CD4-positive, alpha-beta T cell treated with Interleukin-17A for 1 hour (primary cell): ENCODE results near the gene BTBD9.
"Not testable (repeated sequence)": the region's sequence is repeated elsewhere in the genome, so short reads cannot be mapped to it uniquely, and the experiment has no call there.

Source experiments
- DNase-seq: peaks from one replicate; pipeline ENCODE4 v3.0.0-alpha.2; 2020

BTBD9 gene

DNA sequence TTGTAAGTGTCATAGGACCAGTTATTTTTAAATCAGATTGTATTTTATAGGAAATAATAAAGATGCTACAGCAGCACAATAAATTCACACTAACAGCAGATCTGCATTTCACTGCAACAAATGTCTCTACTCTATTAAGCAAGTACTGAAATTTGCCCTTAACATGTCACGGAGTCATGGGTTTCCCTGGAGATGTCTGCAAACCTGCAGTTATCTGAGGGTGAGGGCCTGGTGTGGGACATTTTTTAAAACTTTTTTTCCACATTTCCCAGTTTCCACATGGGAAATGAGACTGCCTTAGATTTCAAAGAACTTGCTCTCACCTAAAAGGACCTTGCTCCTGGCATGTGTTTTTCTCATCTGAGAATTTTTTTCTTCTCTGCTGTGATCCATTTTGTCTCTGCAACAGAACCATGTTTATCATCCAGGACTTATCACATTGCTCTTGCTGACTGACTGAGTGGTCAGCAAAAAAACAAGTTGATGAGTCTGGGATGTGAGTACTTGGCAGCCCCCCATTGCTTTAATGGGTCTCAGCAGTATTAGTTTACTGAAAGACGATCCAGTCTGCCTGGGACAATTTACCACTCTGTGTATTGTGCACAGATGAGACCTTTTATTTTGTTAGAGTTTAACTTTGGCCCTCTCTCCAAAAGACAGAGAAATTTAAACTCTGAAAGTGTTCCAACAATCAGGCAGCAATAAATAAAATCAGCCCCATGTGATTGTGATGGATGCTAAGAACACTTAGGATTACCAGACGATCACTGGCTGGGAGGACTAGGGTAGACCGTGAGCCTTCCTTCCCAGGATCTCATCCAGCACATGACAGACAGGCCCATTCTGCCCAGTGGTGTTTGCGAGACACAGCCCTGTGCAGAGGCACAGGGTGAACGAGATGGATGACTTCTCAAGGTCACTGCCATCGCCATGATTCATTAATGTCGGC, 268.8 kb downstream of the BTBD9 start:
- no peak for DNase-seq

DNA sequence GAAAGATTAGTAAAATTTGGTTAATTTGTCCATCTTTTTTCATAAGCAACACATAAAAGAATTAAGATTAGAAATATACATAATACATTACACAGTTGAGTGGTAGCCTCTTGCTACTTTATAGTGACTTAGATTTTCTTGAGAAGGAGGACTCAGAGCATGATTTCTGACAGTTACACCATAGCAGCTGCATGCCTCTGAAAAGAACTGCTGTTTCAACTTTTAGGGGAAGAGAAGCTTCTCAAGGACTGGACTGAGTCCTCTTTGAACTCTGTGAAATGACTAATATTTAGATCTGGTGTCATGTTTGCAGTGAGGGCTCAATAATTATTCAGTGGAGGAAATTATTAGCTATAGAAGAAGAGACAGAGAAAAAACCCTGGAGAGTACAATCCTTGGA, 272.5 kb downstream of the BTBD9 start:
- DNase-seq: no peak

DNA sequence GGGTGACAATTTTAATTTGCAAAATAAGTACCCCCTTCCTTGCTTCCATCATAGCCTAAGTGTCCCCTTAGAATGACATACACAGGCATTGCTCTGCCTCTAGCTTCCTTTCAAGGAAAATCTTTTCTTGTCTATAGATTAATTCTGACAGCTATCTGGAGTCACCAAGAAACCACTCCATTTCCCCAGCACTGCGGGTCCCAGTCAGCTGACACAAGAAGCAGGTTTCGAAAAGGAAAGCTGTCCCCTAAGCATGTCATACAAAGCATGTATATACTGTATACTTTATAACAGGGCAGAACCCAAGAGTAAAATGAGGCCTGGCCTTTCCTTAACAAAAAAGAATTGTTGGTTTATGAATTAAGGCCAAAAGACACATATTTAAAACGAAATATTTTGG, 273.5 kb downstream of the BTBD9 start:
- DNase-seq: no peak

DNA sequence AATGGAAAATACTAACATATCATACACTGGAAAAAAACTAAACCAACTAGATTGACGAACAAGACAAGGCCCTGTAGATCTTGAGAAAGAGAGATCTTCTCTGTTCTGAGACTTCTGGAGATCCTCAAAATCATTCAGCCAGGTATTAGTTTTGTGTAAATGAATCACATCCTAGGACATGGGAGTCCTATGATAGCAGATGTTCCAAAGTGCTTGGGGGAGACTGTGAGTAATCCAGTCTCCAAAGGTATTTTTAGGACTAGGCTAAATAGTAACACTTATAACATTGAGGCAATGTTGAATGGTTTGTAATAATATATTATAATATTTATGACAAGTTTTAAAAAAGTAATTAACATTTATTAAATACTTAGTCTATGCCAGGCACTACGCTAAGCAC, 275.0 kb downstream of the BTBD9 start:
- no peak for DNase-seq

DNA sequence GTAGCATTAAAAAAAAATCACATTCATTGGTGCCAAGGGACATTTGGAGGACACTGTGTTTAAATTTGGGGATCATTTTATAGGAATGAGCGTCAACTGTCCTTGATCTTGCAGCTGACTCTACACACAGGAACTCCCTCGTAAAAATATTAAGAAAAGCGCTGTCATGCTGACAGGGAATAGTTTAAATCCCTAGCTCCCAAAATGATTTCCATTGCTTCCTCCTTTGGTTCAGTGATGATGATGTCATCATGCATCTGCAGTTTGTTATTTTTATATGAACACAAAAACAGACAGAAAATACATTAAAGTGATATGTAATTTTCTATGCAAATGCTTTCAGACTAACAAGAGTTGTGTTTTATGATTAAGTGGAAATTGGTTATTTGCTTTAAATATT, 275.6 kb downstream of the BTBD9 start:
- DNase-seq: no peak

DNA sequence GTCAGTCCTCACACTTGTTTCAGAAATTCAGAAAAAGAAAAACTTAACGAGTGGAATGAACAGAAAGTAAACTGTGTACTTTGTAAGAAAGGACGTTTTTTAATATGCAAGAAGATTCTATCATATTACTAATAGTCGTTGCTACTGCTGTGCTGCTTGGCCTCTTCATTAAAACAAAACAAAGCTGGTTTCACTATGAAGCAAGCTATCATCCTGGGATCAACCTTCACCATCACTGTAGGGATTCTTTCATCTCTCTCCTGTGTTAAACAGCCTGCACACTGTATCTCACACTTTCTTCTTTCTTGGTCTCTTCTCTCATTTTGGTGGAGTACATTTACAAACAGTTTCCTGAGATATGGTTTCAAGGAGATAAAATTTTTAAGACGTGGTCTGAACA, 284.2 kb downstream of the BTBD9 start:
- no peak for DNase-seq

DNA sequence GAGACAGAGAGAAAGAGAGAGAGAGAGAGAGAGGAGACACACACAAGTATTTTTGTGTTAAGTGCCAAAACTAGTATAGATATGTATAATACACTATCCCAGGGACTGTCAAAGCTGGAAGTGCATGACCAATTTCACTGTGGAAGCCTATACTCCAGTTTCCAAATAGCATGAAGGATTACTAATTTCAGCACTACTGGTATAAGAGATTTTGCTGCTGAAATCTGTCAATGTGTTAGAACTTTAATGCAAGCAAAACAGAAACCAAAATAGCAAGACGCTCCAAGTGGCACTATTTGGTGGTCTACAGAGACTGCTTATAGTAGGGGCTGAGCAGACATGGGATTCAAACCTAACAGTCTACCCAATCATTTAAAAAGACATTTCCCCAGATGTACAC, 284.8 kb downstream of the BTBD9 start:
- DNase-seq: no peak

DNA sequence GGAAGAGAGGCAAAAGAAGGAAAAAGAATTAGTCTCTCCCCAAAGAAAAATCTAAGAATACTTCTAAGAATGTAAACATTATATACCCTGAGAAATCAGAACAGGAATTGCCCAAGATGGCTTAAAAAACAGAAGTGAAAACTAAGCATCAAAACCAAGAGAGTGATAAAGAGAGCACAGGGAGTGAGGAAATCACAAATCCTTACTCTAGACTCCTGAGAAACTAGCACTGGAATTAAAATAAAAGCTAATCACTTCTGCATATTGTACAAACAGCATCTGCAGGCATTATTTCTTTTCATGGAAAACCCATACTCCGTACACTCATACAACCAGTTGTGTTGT, 285.7 kb downstream of the BTBD9 start:
- no peak for DNase-seq

DNA sequence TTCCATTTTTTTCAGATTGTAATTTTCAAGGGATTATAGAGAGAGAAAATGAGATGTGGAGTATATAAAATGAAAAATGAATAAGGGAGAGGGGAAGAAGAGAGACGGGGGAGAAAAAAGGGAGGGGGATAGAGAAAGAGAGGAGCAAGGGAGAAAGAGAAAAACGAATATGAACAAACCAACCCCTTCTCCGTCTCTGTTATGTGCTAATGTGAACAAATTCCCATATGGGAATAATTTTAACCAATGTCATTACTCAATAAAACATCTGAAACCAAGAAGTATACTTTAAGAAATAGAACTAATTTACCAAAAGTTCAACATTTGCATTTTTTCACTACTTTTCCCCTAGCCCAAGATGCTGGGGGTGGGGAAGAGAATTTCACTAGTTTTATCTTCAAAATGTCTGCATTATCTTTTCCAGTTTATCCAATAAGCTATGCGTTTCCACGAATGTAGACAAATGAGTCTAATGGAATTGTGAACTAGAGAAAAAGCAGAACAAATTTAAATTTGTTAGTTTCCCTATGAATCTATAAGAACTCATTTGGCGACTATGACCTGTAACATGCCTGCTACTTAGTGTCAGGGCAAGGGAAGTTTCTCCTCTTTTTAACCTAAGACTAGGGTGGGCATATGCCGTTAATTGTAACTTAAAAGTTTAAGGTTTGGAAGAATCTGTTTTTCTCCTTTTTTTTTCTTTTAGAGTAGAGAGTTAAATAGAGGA, 286.3 kb downstream of the BTBD9 start:
- DNase-seq: no peak

DNA sequence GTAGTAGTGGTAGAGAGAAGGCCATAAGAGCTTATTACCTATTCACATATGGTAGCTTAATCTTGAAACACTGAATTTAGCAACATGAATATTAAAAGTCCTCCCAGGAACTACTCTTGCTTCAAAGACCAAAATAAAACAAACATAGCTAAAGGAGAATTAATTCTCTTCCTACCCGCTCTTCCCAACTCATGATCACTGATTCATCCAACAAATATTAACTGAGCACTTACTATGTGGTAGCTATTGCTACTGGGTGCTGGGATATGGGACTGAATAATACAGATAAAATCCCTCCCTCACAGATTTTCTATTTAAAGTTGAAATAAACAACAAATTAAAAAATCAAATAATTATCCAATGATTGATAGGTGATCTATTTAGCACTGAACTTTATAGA, 287.1 kb downstream of the BTBD9 start:
- DNase-seq: no peak

DNA sequence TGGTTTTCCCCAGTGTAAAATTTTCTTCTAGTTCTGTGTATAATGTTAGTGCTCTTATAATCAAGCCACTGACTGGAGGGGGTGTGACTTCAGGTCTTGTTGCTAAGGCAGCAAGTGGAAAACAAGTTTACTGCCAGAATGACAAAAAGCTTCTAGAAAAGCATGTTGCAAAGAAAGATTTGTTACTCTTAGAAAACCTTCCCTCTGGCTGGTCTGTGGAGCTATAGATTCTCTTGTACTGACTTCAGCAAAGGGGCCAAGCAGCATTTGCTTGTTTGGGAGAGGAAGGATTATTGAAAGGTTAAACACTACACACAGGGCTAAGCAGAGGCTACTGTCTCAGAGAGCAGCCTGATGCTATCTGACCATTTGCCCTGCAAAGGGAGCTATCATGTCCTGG, 288.8 kb downstream of the BTBD9 start:
- DNase-seq: no peak

DNA sequence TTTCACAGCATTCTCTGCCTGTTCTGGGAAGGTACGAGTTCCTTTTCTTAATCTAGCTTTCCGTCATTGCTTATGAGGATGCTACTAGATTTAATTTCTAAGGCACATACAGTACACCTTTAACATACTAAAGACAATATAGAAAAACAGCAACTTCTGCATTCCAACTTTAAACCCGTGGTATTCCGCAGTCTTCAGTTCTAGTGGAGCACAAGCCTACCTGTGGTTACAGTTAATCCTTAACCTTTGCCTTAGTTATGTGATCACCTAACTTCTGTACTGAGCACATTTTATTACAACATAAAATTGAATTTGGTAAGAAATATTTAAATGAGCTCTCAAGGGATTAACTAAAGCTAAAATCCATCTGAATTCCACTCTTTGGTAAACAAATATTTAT, 289.5 kb downstream of the BTBD9 start:
- no peak for DNase-seq

DNA sequence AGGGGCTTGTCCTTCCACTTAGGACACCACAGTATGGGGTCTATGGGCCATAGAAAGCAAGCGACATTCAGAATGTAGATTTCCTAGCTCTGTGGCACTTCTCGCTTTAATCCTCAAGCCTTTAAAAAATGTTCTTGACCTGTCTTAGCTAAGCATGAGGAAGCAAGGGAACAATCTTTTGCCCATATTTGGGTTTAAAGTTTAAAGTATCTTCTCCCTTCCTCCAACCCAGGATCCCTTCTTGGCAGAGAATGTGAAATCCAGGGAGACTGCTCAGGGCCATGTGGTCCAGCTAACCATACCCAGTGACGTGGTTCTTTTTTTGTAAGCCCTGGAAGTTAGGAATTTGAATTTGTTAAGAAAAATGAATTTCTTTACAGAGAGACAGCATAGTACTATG, 289.9 kb downstream of the BTBD9 start:
- no peak for DNase-seq

DNA sequence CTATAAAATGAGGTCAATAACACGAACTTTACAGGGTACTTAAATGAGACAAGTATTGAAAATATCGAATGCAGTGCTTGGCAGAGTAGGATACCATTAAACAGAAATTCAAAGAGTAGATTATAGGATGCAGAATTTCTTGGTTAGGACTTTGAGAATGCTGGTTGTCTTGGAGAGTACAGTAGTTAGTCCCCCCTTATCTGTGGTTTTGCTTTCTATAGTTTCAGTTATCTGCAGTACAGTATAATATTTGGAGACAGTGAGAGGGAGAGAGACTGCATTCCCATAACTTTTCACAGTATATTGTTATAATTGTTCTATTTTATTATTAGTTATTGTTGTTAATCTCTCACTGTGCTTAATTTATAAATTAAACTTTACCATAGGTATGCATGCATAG, 290.5 kb downstream of the BTBD9 start:
- DNase-seq: no peak

DNA sequence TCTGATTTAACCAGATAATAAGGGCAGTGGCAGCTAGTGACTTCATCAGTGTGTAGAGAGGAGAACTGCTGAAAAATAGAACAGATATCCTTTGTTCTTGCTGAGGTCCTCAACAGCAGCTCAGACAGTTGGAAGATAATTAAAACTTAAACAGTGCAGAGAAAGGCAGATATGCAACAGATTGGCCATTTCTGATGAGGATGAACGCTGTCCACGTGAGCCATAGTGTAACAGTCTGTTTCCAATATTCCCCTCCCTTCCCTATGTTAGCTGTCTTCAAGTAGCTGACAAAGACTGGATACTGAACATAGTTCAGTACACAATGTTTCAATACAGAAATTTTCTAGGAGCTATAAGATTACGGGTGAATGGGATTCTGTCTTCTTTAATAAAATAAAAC, 291.4 kb downstream of the BTBD9 start:
- DNase-seq: no peak

DNA sequence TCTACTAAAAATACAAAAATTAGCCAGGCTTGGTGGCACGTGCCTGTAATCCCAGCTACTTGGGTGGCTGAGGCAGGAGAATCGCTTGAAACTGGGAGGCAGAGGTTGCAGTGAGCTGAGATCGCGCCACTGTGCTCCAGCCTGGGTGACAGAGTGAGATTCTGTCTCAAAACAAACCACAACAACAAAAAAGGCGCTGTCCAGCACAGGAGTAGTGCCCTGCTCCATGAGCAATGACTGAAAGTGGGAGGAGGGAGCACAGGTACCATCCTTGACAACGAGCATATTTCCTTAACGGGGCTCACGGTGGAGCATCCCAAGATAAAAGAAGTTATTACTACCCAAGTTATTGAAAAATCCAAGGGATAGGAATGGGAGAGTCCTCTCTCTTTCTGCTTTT, 291.9 kb downstream of the BTBD9 start:
- not testable (repeated sequence) for DNase-seq

DNA sequence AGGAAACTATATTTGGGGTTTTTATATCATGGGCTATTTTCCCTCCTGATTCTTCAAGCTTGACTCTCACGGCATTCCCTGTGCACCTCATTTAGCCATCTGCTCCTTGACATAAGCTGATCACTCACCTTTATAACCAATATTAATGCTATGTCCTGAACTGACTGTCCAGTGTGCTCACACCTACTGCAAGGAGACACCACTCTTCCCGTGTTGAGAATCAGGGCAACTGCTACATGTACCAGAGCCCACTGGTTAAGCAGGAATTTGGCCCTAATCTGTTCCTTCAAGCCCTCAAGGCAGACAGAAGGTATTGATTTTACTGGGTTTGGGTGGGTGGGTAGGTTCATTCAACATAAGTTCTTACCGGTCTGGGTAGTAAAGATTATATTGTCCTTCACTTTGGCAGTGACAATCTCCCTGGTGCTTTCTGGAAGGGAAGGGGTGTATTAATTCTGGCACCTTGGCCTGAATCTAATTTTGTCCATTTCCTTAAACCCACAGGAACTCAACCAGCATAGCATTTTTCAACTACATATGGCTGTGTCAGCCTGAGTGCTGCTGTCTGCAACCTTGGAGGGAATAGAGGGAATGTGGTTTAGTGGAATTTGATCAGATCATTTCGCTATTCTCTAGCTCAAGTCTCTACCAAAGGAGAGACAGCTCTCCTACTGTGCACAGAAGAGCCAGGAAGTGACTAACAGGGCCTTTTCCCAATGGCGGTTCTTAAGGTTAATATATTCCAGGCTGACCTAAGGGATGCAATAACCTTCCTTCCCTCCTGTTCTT, 293.2 kb downstream of the BTBD9 start:
- no peak for DNase-seq

DNA sequence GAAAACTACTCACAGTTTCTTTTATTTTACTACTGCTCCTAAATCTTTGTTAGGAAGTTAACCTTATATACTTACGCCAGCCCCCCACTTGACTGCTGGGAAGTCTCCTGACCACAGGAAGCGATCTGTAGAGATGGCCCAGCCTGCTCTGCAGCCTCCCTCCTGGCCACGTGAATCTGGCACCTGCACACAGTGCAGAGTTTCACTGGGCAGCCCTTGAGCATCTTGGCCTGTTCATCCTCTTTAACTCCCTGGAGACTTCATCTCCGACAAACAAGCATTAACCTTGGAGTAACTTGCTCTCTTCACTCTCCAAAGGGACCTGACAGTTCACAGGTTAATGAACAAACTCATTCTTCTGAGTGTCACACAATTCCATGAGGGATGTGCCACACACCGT, 294.1 kb downstream of the BTBD9 start:
- DNase-seq: no peak

DNA sequence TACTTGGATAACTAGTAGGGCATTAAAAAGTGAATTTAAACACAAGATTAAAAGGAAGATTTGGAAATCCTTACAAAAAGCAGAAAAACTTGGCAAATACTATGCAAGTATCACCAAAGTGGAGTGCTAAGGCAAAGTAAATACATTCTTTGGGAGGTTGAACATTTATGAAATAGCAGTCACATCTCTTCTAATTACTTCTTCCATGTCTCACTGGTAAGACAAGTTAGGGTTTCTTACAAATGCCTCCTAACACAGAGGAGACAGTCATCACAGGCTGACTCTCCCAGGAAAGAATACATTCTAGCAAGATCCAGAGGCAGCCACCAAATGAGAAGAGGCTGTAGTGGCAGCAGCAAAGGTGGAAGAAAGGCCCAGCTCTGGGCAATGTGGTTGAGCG, 298.2 kb downstream of the BTBD9 start:
- DNase-seq: no peak

DNA sequence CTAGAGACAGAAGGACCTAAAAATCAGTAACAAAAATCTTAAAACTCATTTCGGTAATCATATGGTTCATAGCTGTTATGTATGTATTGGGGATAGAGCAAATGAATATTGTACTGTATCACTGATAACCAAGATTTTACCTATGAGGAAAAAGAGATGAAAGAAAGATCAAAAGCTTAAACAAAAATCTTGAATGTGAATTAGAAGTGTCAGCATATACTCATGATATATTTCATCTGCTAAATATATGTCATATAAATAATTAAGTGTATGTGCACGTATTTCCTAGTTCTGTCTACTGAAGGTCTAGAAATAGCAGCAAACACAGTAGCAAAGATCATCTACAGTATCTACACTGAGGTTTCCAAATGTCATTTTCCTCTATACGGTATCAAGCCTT, 299.8 kb downstream of the BTBD9 start:
- DNase-seq: no peak

DNA sequence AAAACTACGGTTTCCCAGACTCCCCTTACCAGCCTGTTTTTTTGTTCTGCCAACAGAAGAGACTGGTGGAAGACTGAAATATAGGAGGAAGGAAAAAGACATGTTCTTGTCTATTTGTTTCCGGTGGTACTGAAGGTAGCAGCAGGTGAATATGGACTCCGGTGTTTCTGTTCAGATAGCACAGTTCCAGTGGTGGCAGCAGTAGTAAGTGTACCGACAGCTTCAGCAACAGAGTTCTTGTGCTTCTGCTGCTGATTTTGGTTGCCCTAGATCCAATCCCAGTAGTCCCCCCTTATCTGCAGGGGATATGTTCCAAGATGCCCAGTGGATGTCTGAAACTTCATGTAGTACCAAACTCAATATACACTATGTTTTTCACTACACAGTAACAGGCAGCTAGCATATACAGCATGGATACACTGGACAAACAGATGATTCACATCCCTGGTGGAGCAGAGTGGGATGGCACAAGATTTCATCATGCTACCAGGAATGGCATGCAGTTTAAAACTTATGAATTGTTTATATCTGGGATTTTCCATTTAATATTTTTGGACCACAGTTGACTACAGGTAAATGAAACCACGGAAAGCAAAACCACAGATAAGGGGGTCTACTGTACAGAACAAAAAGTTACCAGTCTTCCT, 301.8 kb downstream of the BTBD9 start:
- no peak for DNase-seq

DNA sequence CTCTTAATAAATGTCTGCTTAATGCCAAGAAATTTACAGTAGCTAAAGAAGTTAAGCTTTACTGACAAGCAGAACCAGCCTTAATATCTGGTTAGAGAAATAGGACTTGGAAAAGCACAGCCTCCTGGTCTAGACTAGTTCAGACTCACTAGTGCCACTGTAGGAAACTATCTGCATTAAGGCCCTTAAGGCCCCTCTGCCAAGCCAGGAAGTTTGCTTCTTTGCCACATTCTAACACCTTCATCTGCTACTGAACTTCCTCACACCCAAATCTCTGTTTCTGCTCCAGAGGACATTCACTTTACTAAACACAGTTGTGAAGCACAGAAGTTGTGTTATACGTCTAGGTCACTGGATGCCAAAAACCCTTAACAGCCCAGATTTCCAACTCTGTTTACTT, 302.8 kb downstream of the BTBD9 start:
- DNase-seq: no peak

DNA sequence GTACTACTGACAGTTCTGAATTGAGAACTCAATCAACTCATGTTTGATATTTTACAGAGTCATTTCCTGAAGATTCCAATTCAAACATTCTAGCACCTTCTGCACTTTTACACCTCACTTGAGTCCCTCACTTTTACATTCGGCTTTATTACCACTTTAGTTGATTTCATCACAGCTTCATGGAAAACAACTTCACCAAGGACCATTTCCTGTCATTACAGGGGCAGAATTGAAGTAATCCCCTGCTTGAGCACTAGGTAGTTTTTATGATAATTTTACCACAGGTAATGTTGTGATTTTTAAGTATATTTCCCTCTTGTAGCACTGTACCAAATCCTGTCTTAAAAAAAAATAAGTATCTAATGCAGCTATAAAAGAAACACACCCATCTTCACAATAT, 312.9 kb downstream of the BTBD9 start:
- DNase-seq: no peak
